Measurements from ENCODE around the gene ARHGEF17. TPM values are rescaled to one million over a fixed set of nuclear protein-coding genes. Genes with fewer than 3 reads are reported as not detected.

ARHGEF17 gene
- total RNA-seq, 1 donor, result 65.4 TPM

DNA sequence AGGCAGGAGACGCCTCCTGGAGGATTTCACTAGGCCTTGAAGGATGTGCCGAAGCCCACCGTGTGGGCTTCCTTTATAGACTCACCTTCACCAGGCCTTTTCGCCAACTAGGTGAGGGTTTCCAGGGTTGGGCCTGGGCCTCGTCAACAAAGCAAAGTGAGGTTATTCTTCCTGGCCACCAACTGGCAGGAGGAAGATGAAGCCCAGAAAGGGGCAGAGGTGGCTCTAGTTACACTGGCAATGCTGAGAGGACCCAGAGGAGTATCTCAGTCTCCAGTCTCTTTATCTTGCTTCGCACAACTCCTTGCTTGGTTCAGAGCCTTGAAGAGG is 67.7 kb downstream of the ARHGEF17 start:
- DNase-seq (ENCODE audit: low read depth in 2 of 3, low spot score in 2 of 3), result no peak

DNA sequence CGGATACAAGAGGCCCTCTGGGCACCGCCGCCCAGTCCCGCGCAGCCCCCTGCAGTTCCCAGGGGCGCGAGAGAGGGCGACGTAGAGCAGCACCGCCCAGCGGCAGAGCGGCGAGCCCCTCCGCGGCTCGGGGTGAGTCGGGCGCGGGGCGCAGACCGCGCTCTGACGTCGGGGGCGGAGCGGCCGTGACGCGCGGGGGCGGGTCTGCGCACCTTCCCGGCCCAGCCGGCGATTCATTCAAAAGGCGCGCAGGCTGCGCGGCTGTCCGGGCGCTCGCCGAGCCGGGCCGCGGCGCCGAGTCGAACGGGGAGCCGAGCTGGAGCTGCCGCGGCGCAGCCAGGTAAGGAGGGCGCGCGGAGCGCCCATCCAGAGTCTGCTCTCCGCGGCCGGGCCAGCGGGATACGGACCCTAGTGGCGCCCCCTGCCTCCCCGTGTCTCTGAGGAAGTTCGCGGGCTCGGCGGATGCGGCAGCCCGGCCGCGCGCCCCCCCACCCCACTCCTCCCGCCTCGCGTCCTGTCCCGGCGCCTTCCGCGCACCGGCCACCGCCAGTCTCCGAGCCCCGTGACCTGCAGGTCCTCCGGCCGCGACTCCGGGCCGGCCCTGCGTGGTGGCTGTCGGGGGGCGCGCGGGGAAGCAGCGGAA is 68.2 kb downstream of the ARHGEF17 start, which contains the start of gene RELT:
Gene RELT, plus strand, starts transcription at position 240 of the 643 bp plus-strand sequence. CDS start 12,738 bp downstream, outside the sequence.
- DNase-seq (ENCODE audit: low read depth in 2 of 3, low spot score in 2 of 3), result peak; percentile 86 to 93 (median 92)

DNA sequence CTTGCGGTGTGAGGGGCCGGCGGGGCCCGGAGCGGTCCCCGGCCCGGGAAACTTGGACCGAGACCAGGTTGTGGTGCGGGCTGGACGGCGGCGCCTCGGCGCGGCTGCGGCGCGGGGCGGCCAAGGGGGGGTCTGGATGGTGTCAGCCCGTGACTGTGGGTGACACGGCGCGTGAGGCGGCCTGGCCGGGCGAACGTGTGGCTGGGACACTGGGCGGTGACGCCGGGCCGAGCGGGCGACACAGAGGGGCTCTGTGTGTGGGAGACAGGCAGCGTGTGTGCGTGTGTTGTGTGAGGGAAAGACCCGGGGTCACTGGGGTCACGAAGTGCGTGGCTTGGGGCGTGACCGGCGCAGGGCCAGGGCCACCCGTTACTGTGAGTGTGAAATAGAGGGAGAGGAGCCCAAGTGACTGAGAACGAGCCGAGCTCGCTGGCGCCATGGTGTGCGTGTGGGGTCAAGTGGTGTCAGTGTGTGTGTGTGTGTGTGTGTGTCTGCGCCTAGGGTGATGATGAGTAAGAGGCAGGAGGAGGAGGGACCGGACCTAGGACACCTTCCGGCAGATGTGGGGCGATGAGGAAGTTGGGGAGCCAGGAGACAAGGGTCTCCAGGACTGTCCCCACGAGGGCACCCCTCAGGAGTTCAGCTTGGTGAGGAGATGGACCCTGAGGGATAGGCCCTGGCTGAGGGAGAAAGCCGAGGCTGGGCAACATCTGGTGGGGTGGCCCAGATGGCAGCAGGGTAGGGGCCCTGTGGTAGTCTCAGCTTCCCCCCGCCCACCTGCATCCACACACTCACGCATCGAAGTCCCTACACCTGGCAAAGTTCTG is 68.9 kb downstream of the ARHGEF17 start:
- peak; percentile 37 to 87 (median 87) for DNase-seq (ENCODE audit: low read depth in 2 of 3, low spot score in 2 of 3)

DNA sequence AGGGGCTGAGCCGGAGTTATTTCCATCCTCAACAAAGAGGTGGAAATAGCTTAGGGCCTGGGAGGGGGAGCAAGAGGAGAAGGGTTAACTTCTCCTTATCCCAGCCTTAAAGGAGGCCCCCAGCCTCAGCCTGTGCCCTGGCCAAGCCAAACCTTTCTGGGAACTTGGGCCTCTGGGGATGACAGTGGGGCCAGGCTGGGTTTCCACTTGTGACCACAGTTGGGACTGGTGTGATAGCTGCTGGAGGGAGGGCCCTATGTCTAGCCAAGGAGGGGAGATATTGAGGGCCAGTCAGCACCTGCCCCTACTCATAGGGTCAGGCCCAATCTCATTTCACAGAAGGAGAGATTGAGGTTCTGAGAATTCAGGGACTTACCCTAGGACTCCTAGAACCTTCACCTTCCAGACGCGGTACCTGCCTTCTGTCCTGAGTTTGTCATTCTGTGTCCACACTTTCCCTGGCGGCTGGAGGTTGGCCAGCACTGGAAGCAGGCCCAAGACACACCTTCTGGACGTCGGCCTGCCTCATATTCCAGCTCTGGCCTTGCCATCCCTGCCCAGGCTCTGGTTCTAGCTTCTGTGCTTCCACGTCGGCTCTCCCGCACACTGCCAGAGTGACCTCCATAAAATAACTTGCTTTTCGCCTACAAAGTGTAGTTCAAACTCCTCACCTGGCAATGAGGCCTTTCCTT is 71.3 kb downstream of the ARHGEF17 start:
- DNase-seq (ENCODE audit: low read depth in 2 of 3, low spot score in 2 of 3), result no peak

DNA sequence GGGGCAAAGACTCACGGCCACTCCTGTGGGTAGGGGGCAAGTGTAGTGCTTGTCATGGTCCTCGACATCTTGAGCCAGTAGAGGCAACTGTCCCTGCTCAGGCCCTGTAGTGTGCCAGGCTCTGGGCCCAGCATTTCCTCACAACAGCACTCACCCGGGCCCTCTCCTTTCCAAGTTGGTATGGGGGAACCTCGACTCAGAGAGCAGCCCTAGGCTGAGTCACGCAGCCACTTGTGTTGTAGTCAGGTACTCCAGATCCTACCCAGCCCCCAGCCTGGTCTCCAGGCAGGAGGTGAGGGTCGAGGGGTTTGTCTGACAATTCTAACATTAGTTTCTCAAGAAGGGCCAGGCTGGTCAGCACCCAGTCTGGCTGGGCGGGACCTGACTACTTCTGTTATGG is 72.3 kb downstream of the ARHGEF17 start:
- no peak for DNase-seq (ENCODE audit: low read depth in 2 of 3, low spot score in 2 of 3)

DNA sequence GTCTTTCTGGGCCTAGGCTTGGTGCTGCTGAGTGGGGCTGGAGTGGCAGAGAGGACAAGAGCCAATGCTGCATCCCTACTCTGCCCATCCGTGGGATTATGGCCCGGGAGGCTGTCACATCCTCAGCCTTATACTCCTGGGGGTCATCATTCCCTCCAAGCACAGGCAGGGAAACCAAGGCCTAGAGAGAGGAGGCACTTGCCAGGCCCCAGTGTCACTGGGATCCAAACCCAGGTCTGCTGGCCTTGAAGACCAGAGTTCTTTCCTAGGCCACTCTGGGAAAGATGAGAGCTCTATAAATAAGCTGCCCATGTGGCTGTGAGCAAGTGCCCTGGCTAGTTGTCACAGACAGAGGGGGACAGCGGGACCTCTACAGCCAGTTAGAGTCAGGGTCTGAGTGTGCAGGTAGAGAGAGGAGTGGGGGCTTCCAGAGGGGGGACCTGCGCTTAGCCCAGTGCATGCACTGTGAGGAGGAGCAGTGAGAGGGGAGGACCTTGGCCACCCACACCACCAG is 72.9 kb downstream of the ARHGEF17 start:
- DNase-seq (ENCODE audit: low read depth in 2 of 3, low spot score in 2 of 3), result no peak

GRCh38 chr11:73381589-73381988 is 73.5 kb downstream of the ARHGEF17 start:
- DNase-seq (ENCODE audit: low read depth in 2 of 3, low spot score in 2 of 3), result no peak

DNA sequence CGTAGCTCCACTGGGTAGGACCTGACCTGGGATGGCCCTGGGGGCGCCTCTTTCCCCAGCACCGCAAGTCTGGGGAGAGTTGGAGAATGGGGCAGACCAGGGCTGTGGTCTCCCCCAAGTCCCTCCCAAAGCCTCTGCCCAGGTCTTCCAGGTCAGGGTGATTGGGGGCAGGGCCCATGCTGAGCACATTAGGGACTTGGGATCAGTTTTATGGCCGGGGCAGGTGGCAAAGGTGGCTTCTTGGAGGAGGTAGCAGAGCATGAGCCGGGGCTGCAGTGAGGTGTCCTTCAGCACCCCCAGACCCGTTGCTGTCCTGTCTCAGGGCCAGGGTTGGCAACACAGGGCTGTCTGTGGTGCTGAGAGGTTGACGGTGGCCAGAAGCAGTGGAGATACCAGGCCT is 74.1 kb downstream of the ARHGEF17 start:
- no peak for DNase-seq (ENCODE audit: low read depth in 2 of 3, low spot score in 2 of 3)

- no peak for DNase-seq (ENCODE audit: low read depth in 2 of 3, low spot score in 2 of 3)
Measured at GRCh38 chr11:73382747-73383146, 74.7 kb downstream of the ARHGEF17 start.

GRCh38 chr11:73383249-73384124 is 75.4 kb downstream of the ARHGEF17 start:
- no peak for DNase-seq (ENCODE audit: low read depth in 2 of 3, low spot score in 2 of 3)

- DNase-seq (ENCODE audit: low read depth in 2 of 3, low spot score in 2 of 3), result no peak
Measured at GRCh38 chr11:73384125-73384441, 76.0 kb downstream of the ARHGEF17 start.

DNA sequence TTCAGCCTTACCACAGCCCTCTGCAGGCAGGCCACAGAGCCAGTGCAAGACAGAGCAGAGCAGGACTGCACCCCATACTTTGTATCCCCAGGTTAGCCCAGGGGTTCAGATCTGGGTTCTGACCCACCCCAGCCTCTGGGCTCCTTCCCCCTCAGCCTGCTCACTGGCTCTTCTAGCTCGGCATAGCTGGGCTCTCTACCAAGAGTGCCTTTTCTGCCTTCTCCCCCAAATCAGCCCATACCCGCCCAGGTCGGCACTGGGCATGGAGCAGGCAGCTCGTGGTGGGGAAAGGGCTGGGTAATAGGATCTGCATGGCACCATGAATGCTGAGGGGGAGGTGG is 76.4 kb downstream of the ARHGEF17 start:
- DNase-seq (ENCODE audit: low read depth in 2 of 3, low spot score in 2 of 3), result no peak

GRCh38 chr11:73384872-73385689 is 77.0 kb downstream of the ARHGEF17 start:
- peak in 2 of 3 donors; percentile 94 to 97 for DNase-seq (ENCODE audit: low read depth in 2 of 3, low spot score in 2 of 3)

- peak in 1 of 3 donors; percentile 39 for DNase-seq (ENCODE audit: low read depth in 2 of 3, low spot score in 2 of 3)
Measured at GRCh38 chr11:73386016-73386415, 77.9 kb downstream of the ARHGEF17 start.

GRCh38 chr11:73386546-73386945 is 78.5 kb downstream of the ARHGEF17 start:
- no peak for DNase-seq (ENCODE audit: low read depth in 2 of 3, low spot score in 2 of 3)

DNA sequence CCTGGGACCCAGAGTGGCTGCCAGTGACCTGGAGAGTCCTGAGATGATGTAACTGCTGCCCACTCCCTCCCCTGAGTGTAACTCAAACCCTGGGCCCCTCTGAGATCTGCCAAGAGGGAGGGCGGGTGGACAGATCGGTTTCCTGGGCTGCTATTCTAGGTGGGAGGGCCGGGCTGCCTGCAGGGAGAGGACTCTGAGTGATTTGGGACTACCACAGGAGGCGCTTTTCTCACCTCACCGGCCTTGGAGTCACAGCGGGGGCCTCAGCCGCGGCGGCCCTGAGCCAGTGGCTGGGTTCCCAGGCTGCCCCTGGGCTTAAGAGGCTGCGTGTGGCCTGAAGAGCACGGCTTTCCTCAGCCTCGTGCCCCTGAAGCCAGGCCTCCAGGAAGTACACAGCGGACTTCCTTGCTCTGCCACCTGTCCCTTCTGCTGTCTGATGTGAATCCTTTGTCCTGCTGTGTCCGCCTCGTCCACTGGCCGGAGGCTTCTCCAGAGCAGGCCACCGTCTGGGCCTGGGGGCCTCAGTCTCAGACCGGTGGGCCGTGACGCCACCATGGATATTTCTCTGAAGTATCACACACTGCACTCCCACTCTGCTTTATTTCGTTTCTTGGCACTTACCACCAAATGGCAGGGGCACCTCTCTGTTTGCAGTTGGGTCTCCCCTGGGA is 79.7 kb downstream of the ARHGEF17 start:
- no peak for DNase-seq (ENCODE audit: low read depth in 2 of 3, low spot score in 2 of 3)

- DNase-seq (ENCODE audit: low read depth in 2 of 3, low spot score in 2 of 3), result peak in 1 of 3 donors; percentile 52
Measured at GRCh38 chr11:73388265-73389133, 80.4 kb downstream of the ARHGEF17 start.

DNA sequence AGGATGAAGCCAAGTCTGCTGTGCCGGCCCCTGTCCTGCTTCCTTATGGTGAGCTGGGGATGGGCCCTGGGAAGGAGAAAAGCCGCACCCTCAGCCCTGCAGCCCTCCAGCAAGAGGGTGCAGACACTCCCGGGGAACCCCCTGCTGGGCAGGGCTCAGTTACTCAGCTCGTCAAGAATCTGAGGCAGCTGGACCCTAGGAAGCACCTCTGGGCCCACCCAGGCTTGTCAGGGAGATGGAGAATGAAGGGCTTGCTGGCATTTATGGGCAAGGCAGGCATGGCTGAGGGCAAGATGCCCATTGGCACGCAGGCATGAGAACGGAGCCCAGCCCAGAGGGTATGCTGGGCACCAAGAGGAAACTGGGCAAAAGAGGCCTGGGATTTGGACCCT is 81.1 kb downstream of the ARHGEF17 start:
- DNase-seq (ENCODE audit: low read depth in 2 of 3, low spot score in 2 of 3), result no peak

Measured in hematopoietic multipotent progenitor cell (in vitro differentiated cells).